Subcutaneous preadipocyte (primary cell): ENCODE data around the gene RFXANK. TPM values are rescaled to one million over a fixed set of nuclear protein-coding genes. Genes with fewer than 3 reads are reported as not detected.

Experiments
- small RNA-seq: library from RNA; depleted of rRNA; stranded (forward); fragments of <200 nt; gene quantifications from one replicate; pipeline ENCODE3, GENCODE V24; 2012
- total RNA-seq: library from RNA; depleted of rRNA; stranded (reverse); fragments of >200 nt; gene quantifications from 2 replicates; pipeline ENCODE4 v1.2.3, GENCODE V29; 2012

The RFXANK gene, protein sequence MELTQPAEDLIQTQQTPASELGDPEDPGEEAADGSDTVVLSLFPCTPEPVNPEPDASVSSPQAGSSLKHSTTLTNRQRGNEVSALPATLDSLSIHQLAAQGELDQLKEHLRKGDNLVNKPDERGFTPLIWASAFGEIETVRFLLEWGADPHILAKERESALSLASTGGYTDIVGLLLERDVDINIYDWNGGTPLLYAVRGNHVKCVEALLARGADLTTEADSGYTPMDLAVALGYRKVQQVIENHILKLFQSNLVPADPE
- 49.7 and 50.3 TPM in 2 replicates for total RNA-seq

DNA sequence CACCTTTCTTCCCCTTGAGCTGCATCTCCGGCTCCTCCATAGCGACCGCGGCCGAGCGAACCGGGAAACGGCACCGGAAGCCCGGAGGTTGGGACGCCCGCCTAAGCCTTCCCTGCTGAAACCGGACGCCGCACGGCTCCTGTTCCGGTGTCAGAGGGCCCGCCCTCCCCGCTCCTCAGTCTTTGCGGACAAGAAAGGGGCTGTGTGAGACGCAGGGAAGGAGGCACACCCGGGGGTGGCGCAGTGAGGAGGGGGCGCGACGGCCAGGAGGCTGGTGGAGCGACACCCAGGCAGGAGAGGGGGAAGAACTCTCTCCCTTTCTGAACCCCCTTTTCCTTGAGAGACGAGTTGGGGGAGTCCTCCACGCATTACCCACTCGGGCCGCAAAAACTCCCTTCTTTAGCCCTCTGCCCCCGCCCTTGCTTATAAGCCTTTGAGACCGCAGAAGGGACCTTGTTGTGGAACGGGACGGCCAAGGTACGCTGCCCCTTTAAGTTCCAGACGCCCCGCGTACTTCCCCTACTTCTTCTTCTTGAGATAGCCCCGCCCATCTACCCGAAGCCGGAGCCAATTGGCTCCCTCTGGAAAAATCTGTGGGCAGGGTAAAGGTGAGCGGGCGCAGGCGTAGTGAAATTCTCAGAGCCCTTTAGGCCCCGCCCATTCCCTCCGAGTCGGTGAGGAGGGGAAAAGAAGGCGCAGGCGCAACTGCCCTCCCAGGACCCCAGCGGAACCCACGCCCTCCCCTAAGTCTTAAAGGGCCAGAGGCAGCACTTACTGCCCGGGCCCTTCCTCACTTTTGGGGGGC lies at the start of gene RFXANK, which contains the start of gene BORCS8:
Gene RFXANK, plus strand, starts transcription at position 181 of the 805 bp plus-strand sequence. CDS start 1,689 bp downstream, outside the sequence.
Gene BORCS8, minus strand, starts transcription at position 75 of the 805 bp plus-strand sequence. Its CDS starts 35 bp downstream, at position 40.

DNA sequence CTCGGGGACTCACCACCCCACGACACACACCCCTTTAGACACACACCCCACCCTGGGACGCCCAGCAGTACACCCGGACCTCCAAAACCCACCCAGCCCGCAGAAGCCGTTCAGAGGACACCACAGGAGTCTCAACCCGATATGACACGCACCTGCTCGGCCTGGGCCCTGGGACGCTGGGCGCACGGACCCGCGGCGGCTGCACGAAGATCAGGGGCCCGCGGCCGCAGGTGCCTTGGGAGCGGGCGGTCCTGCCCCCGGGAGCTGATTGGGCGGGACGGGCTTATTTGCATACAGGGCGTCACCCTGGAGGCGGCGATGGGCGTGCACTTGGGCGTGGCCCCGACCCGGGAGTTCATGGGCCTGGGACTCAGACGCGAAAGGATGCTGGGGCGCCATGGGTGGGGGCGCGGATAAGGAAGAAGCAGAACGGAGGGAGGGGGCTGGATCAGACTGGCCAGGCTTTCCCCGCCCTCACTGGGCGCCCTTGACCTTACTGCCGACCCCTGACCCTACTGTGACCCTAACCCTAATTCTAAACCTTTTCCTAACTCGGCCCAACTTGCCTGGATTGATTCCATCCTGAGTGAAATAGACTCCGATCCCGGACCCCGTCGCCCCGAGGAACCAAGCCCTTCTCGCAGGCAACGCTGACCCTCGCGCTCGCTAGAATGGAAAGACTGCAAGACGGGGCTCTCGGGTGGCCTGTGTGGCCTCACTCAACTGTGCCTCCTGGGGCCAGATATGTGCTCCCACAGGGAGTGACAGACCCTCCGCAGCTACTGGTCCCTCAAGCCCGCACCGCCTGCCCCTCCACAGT lies 21.8 kb upstream of the RFXANK start, which contains the start of gene MEF2B:
Gene MEF2B, minus strand, starts transcription at position 211 of the 820 bp plus-strand sequence. CDS start 19,528 bp downstream, outside the sequence.

DNA sequence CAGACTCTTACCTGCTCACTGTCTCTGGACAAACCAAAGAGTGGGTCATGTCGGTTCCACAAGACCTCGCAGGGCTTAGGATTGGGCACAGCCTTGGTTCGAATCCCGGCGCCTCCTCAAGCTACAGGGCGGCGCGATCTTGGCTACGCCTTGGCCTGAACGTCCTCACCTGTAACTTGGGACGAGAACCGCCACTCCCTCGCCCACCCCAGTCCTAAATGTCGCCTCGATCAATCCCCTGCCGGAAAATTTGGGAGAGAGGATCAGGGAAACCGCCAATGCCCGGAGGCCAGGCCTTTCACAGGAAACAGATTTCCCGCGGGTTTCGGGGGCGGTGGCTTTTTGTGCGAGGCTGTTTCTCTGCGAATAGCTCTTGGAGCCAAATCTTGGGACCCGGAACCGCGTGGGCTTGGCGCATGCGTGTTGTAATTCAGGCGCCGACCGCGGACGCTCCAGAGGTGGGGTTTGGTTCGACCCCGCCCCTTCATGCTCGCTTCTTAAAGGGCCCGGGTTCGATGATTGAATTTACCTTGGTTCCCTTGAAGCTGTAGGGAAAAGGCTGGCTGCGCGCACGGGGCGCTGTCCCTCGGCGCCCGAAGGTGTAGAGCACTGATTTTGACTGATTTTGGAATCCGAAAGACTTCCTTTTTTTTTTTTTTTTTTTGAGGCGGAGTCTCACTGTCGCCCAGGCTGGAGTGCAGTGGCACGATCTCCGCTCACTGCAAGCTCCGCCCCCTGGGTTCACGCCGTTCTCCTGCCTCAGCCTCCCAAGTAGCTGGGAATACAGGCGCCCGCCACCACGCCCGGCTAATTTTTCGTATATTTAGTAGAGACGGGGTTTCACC lies 11.2 kb downstream of the RFXANK start, which contains the start of gene NR2C2AP:
Gene NR2C2AP, minus strand, starts transcription at position 403 of the 845 bp plus-strand sequence. Its CDS starts 354 bp downstream, at position 49.

DNA sequence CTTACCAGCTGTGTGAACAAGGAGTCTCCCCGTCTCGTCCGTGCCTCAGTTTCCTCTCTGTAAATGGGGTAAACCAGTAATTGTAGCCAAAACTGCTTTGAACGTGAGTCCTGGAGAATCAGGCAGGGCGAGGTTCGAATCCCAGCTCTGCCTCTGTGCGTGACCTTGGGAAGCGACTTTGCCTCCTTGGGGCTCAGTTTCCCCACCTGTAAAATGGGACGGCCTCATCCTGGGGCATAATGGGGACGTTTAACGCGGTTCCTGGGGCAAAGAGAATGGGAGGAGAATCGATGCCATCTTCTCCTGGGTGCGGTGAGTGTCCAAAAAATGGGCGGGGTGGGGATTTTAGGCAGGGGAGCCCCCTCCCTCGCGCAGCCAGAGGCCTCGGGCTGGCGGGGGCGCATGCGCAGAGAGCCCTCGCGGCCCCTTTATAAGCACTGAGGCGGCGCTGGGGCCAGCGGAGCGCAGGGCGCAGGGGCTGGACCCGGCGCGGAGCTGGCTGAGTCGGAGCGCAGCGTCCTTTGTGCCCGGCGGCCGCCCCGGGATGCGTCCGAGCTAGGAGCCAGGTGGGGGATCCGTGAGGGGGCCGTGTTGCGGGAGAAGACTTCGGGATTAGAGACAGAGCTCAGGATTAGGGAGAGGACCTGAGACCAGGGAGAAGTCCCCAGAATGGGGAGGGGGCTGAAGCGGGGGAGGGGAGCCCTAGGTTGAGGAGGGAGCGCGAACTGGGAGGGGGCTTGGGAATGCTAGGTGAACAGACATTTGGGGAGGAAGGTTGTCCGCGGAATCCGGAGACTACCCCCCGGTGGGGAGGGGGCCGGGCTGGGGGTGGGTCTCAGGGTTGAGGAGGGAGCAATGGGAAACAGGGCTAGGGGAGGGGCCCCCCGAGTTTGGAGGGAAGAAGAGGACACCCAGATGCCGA lies 19.7 kb downstream of the RFXANK start, which contains the start of gene NCAN:
Gene NCAN, plus strand, starts transcription at position 460 of the 922 bp plus-strand sequence. CDS start 4,996 bp downstream, outside the sequence.

Small RNA genes within 50 kb of the gene (small RNA-seq; reads per million reads assigned to genes)
- gene RNU6-1028P: not detected

Other genes starting within 250 kb of the RFXANK start
- gene SUGP2, start 158.7 kb upstream of the RFXANK start, total RNA-seq: 28.3 and 42.8 TPM in 2 replicates
- 50.4 and 54.7 TPM in 2 replicates for gene ARMC6, start 158.7 kb upstream of the RFXANK start, total RNA-seq
- gene SLC25A42, start 128.3 kb upstream of the RFXANK start, total RNA-seq: 4.0 and 4.9 TPM in 2 replicates
- gene TMEM161A, start 53.8 kb upstream of the RFXANK start, total RNA-seq: 24.8 and 25.0 TPM in 2 replicates
- not detected in 2 replicates for gene MEF2B, start 22.0 kb upstream of the RFXANK start, total RNA-seq
- gene BORCS8, start 106 bp upstream of the RFXANK start, total RNA-seq: 16.5 and 17.0 TPM in 2 replicates
- 9.6 TPM in 2 replicates for gene NR2C2AP, start 11.2 kb downstream of the RFXANK start, total RNA-seq
- under 0.01 TPM in 1 of 2 replicates, not detected in the other for gene NCAN, start 19.7 kb downstream of the RFXANK start, total RNA-seq
- gene TM6SF2, start 81.0 kb downstream of the RFXANK start, total RNA-seq: 0.20 TPM in 1 of 2 replicates, not detected in the other
- gene SUGP1, start 128.3 kb downstream of the RFXANK start, total RNA-seq: 22.8 and 28.5 TPM in 2 replicates
- 33.8 and 39.1 TPM in 2 replicates for gene MAU2, start 128.6 kb downstream of the RFXANK start, total RNA-seq
- 50.0 and 71.4 TPM in 2 replicates for gene GATAD2A, start 213.4 kb downstream of the RFXANK start, total RNA-seq